LNCaP clone FGC (cell line): Measurements from ENCODE around the gene TRMT11.

Experiments used
- DNase-seq: peaks from one replicate; pipeline ENCODE4 v3.0.0-alpha.2; 2011; ENCODE audit warnings: low read depth
- H3K4me3 ChIP-seq: 2 replicates; pipeline ENCODE4 v1.5.1; 2011; ENCODE audit warnings: mild to moderate bottlenecking, low read depth, low read length, control low read depth
- CTCF ChIP-seq: IDR thresholded peaks from 2 replicates; pipeline ENCODE4 v1.5.1; 2012; ENCODE audit warnings: mild to moderate bottlenecking; ENCODE audit not compliant: control insufficient read depth, insufficient read depth; ENCODE audit errors: extremely low read depth

Gene TRMT11

GRCh38 chr6:126072172-126072571 is 85.8 kb downstream of the TRMT11 start:
- TF ChIP-seq CTCF, result no peak
- no peak overlapping the region for H3K4me3 ChIP-seq
- DNase-seq, result no peak

GRCh38 chr6:126072834-126073233 is 86.5 kb downstream of the TRMT11 start:
- H3K4me3 ChIP-seq, result no peak overlapping the region
- no peak for TF ChIP-seq CTCF
- DNase-seq, result no peak

- H3K4me3 ChIP-seq, result no peak overlapping the region
- DNase-seq, result no peak
- TF ChIP-seq CTCF, result no peak
Measured at GRCh38 chr6:126075335-126076071, 89.2 kb downstream of the TRMT11 start.

- TF ChIP-seq CTCF, result no peak
- DNase-seq, result no peak
- no peak overlapping the region for H3K4me3 ChIP-seq
Measured at GRCh38 chr6:126076992-126077664, 90.8 kb downstream of the TRMT11 start.

- no peak overlapping the region for H3K4me3 ChIP-seq
- DNase-seq, result no peak
- no peak for TF ChIP-seq CTCF
Measured at GRCh38 chr6:126077810-126078776, 91.8 kb downstream of the TRMT11 start.

GRCh38 chr6:126083875-126084274 is 97.5 kb downstream of the TRMT11 start:
- DNase-seq, result no peak
- no peak for TF ChIP-seq CTCF
- H3K4me3 ChIP-seq, result no peak overlapping the region
